Measurements from ENCODE around the gene ATF6B.

DNA sequence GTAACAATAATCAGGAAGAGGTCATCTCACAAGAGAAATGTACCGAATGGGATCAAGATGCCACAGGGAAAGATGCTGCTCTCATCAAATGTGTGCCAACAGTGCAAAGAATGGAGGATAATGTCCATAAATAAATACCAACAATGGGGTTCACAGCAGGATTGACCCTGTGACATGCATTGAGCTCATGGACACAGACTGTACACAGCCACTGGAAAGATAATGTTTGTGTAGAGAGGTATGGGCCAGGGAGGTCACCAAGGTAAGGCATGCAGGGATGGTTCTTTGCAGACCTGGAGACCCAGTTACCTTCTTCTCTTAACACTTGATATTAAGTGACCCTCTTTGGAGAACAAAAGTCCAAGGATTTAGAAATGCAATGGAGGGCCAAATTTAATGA lies 46.4 kb upstream of the ATF6B start:
- TF ChIP-seq, protein P1, sequence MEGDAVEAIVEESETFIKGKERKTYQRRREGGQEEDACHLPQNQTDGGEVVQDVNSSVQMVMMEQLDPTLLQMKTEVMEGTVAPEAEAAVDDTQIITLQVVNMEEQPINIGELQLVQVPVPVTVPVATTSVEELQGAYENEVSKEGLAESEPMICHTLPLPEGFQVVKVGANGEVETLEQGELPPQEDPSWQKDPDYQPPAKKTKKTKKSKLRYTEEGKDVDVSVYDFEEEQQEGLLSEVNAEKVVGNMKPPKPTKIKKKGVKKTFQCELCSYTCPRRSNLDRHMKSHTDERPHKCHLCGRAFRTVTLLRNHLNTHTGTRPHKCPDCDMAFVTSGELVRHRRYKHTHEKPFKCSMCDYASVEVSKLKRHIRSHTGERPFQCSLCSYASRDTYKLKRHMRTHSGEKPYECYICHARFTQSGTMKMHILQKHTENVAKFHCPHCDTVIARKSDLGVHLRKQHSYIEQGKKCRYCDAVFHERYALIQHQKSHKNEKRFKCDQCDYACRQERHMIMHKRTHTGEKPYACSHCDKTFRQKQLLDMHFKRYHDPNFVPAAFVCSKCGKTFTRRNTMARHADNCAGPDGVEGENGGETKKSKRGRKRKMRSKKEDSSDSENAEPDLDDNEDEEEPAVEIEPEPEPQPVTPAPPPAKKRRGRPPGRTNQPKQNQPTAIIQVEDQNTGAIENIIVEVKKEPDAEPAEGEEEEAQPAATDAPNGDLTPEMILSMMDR (IDR thresholded peaks at IDR 0.05) = no peak
- no peak for TF ChIP-seq POLR2A (IDR thresholded peaks at IDR 0.05)
